ENCODE data around the gene PPP2R2C. TPM values are rescaled to one million over a fixed set of nuclear protein-coding genes. Genes with fewer than 3 reads are reported as not detected.

PPP2R2C gene
- total and polyA plus RNA-seq, 12 donors: 0.14 to 10.6 (median 4.2) TPM

- H3K4me3 ChIP-seq: no peak overlapping the region
- H3K4me1 ChIP-seq: peaks cover 0 to 22% (median 12%) of the 10 kb centered on the region in 9 donors
- H3K27ac ChIP-seq: no peak overlapping the region
- ATAC-seq (no peak), DNase-seq (no peak)
- 64 to 73% methylated on average over 5 of the region's 5 CpGs for WGBS, 2 donors
- H3K27me3 ChIP-seq: peaks cover 0 to 79% (median 26%) of the 10 kb centered on the region in 7 donors
- H3K9me3 ChIP-seq: no peaks in the 10 kb centered on the region
- intact Hi-C loops (cut with DNase I): no loop called here
- no peak for TF ChIP-seq CTCF (IDR thresholded peaks at IDR 0.05)
- no peaks in the 10 kb centered on the region for H3K36me3 ChIP-seq
Observed at GRCh38 chr4:6445403-6446129, 26.8 kb downstream of the PPP2R2C start.

GRCh38 chr4:6444582-6444981, 27.8 kb downstream of the PPP2R2C start:
- Histone ChIP-seq H3K36me3 (no peaks in the 10 kb centered on the region), H3K4me3 (no peak overlapping the region), H3K9me3 (no peaks in the 10 kb centered on the region), H3K27me3 (peaks cover 0 to 76% (median 31%) of the 10 kb centered on the region in 7 donors), H3K27ac (no peak overlapping the region), H3K4me1 (peaks cover 0 to 22% (median 12%) of the 10 kb centered on the region in 9 donors)
- no peak for DNase-seq
- ATAC-seq: no peak
- 67 to 82% methylated on average over 6 of the region's 6 CpGs for WGBS, 2 donors
- no peak for TF ChIP-seq CTCF (IDR thresholded peaks at IDR 0.05)
- intact Hi-C loops (cut with DNase I): no loop called here

- intact Hi-C loops (cut with DNase I): no loop called here
- no peak overlapping the region for H3K4me3 ChIP-seq
- ATAC-seq: no peak
- H3K36me3 ChIP-seq: no peaks in the 10 kb centered on the region
- TF ChIP-seq CTCF (IDR thresholded peaks at IDR 0.05): no peak
- H3K27ac ChIP-seq: no peak overlapping the region
- peaks cover 0 to 70% (median 31%) of the 10 kb centered on the region in 7 donors for H3K27me3 ChIP-seq
- WGBS, 2 donors: 78 to 86% methylated on average over 21 of the region's 21 CpGs
- peaks cover 0 to 22% (median 12%) of the 10 kb centered on the region in 9 donors for H3K4me1 ChIP-seq
- H3K9me3 ChIP-seq: no peaks in the 10 kb centered on the region
- DNase-seq: no peak
Observed at GRCh38 chr4:6443035-6444023, 29.1 kb downstream of the PPP2R2C start.

- intact Hi-C loops (cut with DNase I): no loop called here
- ATAC-seq (no peak), DNase-seq (no peak)
- no peak overlapping the region for H3K4me3 ChIP-seq
- no peaks in the 10 kb centered on the region for H3K36me3 ChIP-seq
- no peaks in the 10 kb centered on the region for H3K9me3 ChIP-seq
- WGBS, 2 donors: 81 to 85% methylated on average over 8 of the region's 8 CpGs
- H3K4me1 ChIP-seq: peaks cover 0 to 22% (median 12%) of the 10 kb centered on the region in 9 donors
- TF ChIP-seq CTCF (IDR thresholded peaks at IDR 0.05): no peak
- peaks cover 0 to 67% (median 28%) of the 10 kb centered on the region in 7 donors for H3K27me3 ChIP-seq
- H3K27ac ChIP-seq: no peak overlapping the region
Observed at GRCh38 chr4:6442555-6442954, 29.9 kb downstream of the PPP2R2C start.
